Mononuclear cell (primary cell): ENCODE measurements around the gene GREM1. TPM values are rescaled to one million over a fixed set of nuclear protein-coding genes. Genes with fewer than 3 reads are reported as not detected.

Source experiments
- H3K27me3 ChIP-seq: 2 replicates; pipeline ENCODE4 v1.6.0; 2011; ENCODE audit warnings: low read length, control low read depth; ENCODE audit not compliant: insufficient read depth
- H3K4me1 ChIP-seq: 2 replicates; pipeline ENCODE4 v1.5.1; 2011; ENCODE audit warnings: mild to moderate bottlenecking, low read length, control low read depth; ENCODE audit not compliant: insufficient read depth
- H3K4me3 ChIP-seq: 2 replicates; pipeline ENCODE4 v1.5.1; 2011; ENCODE audit warnings: mild to moderate bottlenecking, low read length, moderate library complexity
- H3K9me3 ChIP-seq: 2 replicates; pipeline ENCODE4 v1.5.1; 2011; ENCODE audit warnings: low read depth, mild to moderate bottlenecking, control low read depth, low read length
- total RNA-seq: library from RNA; depleted of rRNA; stranded (reverse); fragments of >200 nt; gene quantifications from one replicate; pipeline ENCODE4 v1.2.3, GENCODE V29; 2012

GREM1 gene
- total RNA-seq, 1 donor: 0.10 TPM

GRCh38 chr15:32715276-32715675 lies 2.5 kb upstream of the GREM1 start:
- H3K4me1 ChIP-seq: peaks cover 22% of the 10 kb centered on the region
- H3K27me3 ChIP-seq: peaks cover 83% of the 10 kb centered on the region
- no peak overlapping the region for H3K4me3 ChIP-seq
- no peaks in the 10 kb centered on the region for H3K9me3 ChIP-seq

- Histone ChIP-seq H3K4me3 (no peak overlapping the region), H3K4me1 (peaks cover 22% of the 10 kb centered on the region), H3K27me3 (peaks cover 90% of the 10 kb centered on the region), H3K9me3 (no peaks in the 10 kb centered on the region)
Observed at GRCh38 chr15:32716216-32716914, 1.4 kb upstream of the GREM1 start.

- Histone ChIP-seq H3K4me1 (peaks cover 22% of the 10 kb centered on the region), H3K4me3 (no peak overlapping the region), H3K27me3 (peaks cover 85% of the 10 kb centered on the region), H3K9me3 (no peaks in the 10 kb centered on the region)
Observed at GRCh38 chr15:32716915-32717425, 834 bp upstream of the GREM1 start.

GRCh38 chr15:32718227-32718820 lies 520 bp downstream of the GREM1 start:
- peaks cover 22% of the 10 kb centered on the region for H3K4me1 ChIP-seq
- H3K9me3 ChIP-seq: no peaks in the 10 kb centered on the region
- H3K4me3 ChIP-seq: no peak overlapping the region
- peaks cover 83% of the 10 kb centered on the region for H3K27me3 ChIP-seq

GRCh38 chr15:32718821-32719716 lies 1.3 kb downstream of the GREM1 start:
- Histone ChIP-seq H3K9me3 (no peaks in the 10 kb centered on the region), H3K27me3 (peaks cover 75% of the 10 kb centered on the region), H3K4me1 (peaks cover 22% of the 10 kb centered on the region), H3K4me3 (no peak overlapping the region)

- H3K9me3 ChIP-seq: no peaks in the 10 kb centered on the region
- no peak overlapping the region for H3K4me3 ChIP-seq
- peaks cover 50% of the 10 kb centered on the region for H3K27me3 ChIP-seq
- peaks cover 22% of the 10 kb centered on the region for H3K4me1 ChIP-seq
Observed at GRCh38 chr15:32721596-32721995, 3.8 kb downstream of the GREM1 start.

- Histone ChIP-seq H3K4me3 (no peak overlapping the region), H3K27me3 (peaks cover 45% of the 10 kb centered on the region), H3K4me1 (peaks cover 18% of the 10 kb centered on the region), H3K9me3 (no peaks in the 10 kb centered on the region)
Observed at GRCh38 chr15:32722136-32722535, 4.3 kb downstream of the GREM1 start.

- Histone ChIP-seq H3K27me3 (peaks cover 36% of the 10 kb centered on the region), H3K4me3 (no peak overlapping the region), H3K9me3 (no peaks in the 10 kb centered on the region), H3K4me1 (peaks cover 9% of the 10 kb centered on the region)
Observed at GRCh38 chr15:32723171-32723948, 5.6 kb downstream of the GREM1 start.

- Histone ChIP-seq H3K9me3 (no peaks in the 10 kb centered on the region), H3K4me3 (no peak overlapping the region), H3K27me3 (peaks cover 4% of the 10 kb centered on the region), H3K4me1 (no peaks in the 10 kb centered on the region)
Observed at GRCh38 chr15:32729700-32730395, 12.0 kb downstream of the GREM1 start.

- H3K27me3 ChIP-seq: peaks cover 9% of the 10 kb centered on the region
- H3K4me1 ChIP-seq: no peaks in the 10 kb centered on the region
- no peaks in the 10 kb centered on the region for H3K9me3 ChIP-seq
- H3K4me3 ChIP-seq: no peak overlapping the region
Observed at GRCh38 chr15:32730677-32731654, 13.2 kb downstream of the GREM1 start.

GRCh38 chr15:32732574-32733157 lies 14.9 kb downstream of the GREM1 start:
- no peaks in the 10 kb centered on the region for H3K4me1 ChIP-seq
- H3K9me3 ChIP-seq: no peaks in the 10 kb centered on the region
- no peak overlapping the region for H3K4me3 ChIP-seq

GRCh38 chr15:32733281-32733680 lies 15.5 kb downstream of the GREM1 start:
- Histone ChIP-seq H3K27me3 (peaks cover 9% of the 10 kb centered on the region), H3K9me3 (no peaks in the 10 kb centered on the region), H3K4me1 (no peaks in the 10 kb centered on the region), H3K4me3 (no peak overlapping the region)

More at GRCh38 chr15:32732574-32733157, 14.9 kb downstream of the GREM1 start:
- H3K27me3 ChIP-seq: peaks cover 9% of the 10 kb centered on the region
